GM21529 (cell line): ENCODE results near the gene CDK14.
"Not testable (repeated sequence)": the region's sequence is repeated elsewhere in the genome, so short reads cannot be mapped to it uniquely, and the experiment has no call there.

Source experiments
- ATAC-seq: cut with Tn5 transposase; IDR thresholded peaks from one replicate; pipeline ENCODE4 v1.9.1; 2021; ENCODE audit not compliant: unreplicated experiment

Gene CDK14

GRCh38 chr7:90777465-90777864, 181.3 kb downstream of the CDK14 start:
- ATAC-seq, result peak; percentile 38

- no peak for ATAC-seq
Measured at GRCh38 chr7:90777886-90778285, 181.8 kb downstream of the CDK14 start.

GRCh38 chr7:90788052-90788451, 191.9 kb downstream of the CDK14 start:
- ATAC-seq, result no peak

- ATAC-seq, result no peak
Measured at GRCh38 chr7:90789736-90790306, 193.7 kb downstream of the CDK14 start.

GRCh38 chr7:90791596-90791995, 195.5 kb downstream of the CDK14 start:
- ATAC-seq, result no peak

GRCh38 chr7:90792301-90792700, 196.2 kb downstream of the CDK14 start:
- ATAC-seq, result no peak

GRCh38 chr7:90794234-90794633, 198.1 kb downstream of the CDK14 start:
- not testable (repeated sequence) for ATAC-seq

- ATAC-seq, result no peak
Measured at GRCh38 chr7:90797596-90797995, 201.5 kb downstream of the CDK14 start.

GRCh38 chr7:90804370-90804769, 208.2 kb downstream of the CDK14 start:
- ATAC-seq, result no peak

GRCh38 chr7:90815552-90815951, 219.4 kb downstream of the CDK14 start:
- not testable (repeated sequence) for ATAC-seq

- peak; percentile 100 for ATAC-seq
Measured at GRCh38 chr7:90816511-90817142, 220.5 kb downstream of the CDK14 start.

GRCh38 chr7:90817151-90817550, 221.0 kb downstream of the CDK14 start:
- ATAC-seq, result no peak

GRCh38 chr7:90817846-90818245, 221.7 kb downstream of the CDK14 start:
- ATAC-seq, result no peak

GRCh38 chr7:90818341-90818740, 222.2 kb downstream of the CDK14 start:
- no peak for ATAC-seq

GRCh38 chr7:90821961-90822620, 226.0 kb downstream of the CDK14 start:
- ATAC-seq, result no peak

- no peak for ATAC-seq
Measured at GRCh38 chr7:90824386-90825307, 228.5 kb downstream of the CDK14 start.

GRCh38 chr7:90825779-90826178, 229.7 kb downstream of the CDK14 start:
- no peak for ATAC-seq

- ATAC-seq, result no peak
Measured at GRCh38 chr7:90828601-90829000, 232.5 kb downstream of the CDK14 start.

GRCh38 chr7:90830308-90830707, 234.2 kb downstream of the CDK14 start:
- ATAC-seq, result no peak

GRCh38 chr7:90832726-90833125, 236.6 kb downstream of the CDK14 start:
- no peak for ATAC-seq

- ATAC-seq, result no peak
Measured at GRCh38 chr7:90833443-90833842, 237.3 kb downstream of the CDK14 start.
